Activated naive CD4-positive, alpha-beta T cell treated with anti-CD3 and anti-CD28 coated beads, Interleukin-2, amount 50 U/mL, for 24 hours (primary cell): ENCODE measurements around the gene TTC34.
"Not testable (repeated sequence)": the region's sequence is repeated elsewhere in the genome, so short reads cannot be mapped to it uniquely, and the experiment has no call there.

Experiments
- H3K27ac Mint-ChIP-seq: one replicate; pipeline ENCODE4 v1.8.0; 2021; ENCODE audit warnings: mild to moderate bottlenecking, mixed read lengths
- H3K27me3 Mint-ChIP-seq: one replicate; pipeline ENCODE4 v1.8.0; 2021; ENCODE audit warnings: mixed read lengths
- H3K36me3 Mint-ChIP-seq: one replicate; pipeline ENCODE4 v1.8.0; 2021; ENCODE audit warnings: mixed read lengths
- H3K4me1 Mint-ChIP-seq: one replicate; pipeline ENCODE4 v1.8.0; 2021; ENCODE audit warnings: mixed read lengths
- H3K4me3 Mint-ChIP-seq: one replicate; pipeline ENCODE4 v1.8.0; 2021; ENCODE audit warnings: mild to moderate bottlenecking, mixed read lengths
- H3K9me3 Mint-ChIP-seq: one replicate; pipeline ENCODE4 v1.8.0; 2021; ENCODE audit warnings: mixed read lengths

The TTC34 gene

GRCh38 chr1:2629627-2630497, 171.6 kb downstream of the TTC34 start:
- Mint-ChIP-seq H3K4me1 (peaks cover 6% of the 10 kb centered on the region), H3K27ac (no peak overlapping the region), H3K4me3 (peak overlapping the region; percentile 54), H3K9me3 (no peaks in the 10 kb centered on the region), H3K27me3 (peaks cover 28% of the 10 kb centered on the region), H3K36me3 (no peaks in the 10 kb centered on the region)

- Mint-ChIP-seq H3K27me3 (peaks cover 32% of the 10 kb centered on the region), H3K9me3 (no peaks in the 10 kb centered on the region), H3K36me3 (peaks cover 2% of the 10 kb centered on the region), H3K27ac (no peak overlapping the region), H3K4me3 (no peak overlapping the region), H3K4me1 (peaks cover 6% of the 10 kb centered on the region)
Observed at GRCh38 chr1:2628933-2629626, 172.4 kb downstream of the TTC34 start.

DNA sequence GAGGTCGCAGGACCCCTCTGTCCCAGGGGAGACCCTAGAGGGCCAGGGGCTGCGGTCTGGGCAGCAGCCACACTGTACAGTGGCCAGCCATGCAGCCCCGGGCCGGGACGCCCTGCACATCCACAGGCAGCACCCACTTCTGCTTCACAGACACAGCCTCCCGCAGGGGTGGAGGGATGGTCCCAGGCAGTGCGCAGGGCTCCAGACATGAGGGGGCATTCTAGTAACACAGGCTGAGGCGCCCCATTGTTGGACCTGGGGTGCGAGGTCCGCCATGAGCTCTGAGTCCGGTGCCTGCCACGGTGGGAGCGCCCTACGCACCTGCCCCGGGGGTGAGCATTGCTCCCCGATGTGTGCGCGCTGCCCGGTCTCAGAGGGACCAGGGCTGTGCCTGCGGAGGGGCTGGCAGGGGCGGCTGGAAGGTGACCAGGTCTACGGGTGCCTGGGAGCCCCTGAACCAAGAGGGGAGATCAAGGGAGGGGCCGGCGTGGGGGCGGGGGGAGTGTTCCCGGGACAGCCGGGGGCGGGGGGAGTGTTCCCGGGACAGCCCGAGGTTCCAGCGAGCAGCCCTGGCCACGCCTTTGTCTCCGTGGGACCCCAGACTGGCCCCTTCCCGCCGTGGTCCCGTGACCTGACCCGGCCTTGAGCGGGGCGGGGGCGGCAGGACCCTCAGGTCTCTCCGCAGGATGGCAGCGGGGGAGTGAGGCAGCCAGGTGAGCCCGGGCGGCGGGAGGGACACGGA, 173.1 kb downstream of the TTC34 start:
- Mint-ChIP-seq H3K4me1 (peaks cover 7% of the 10 kb centered on the region), H3K36me3 (peaks cover 2% of the 10 kb centered on the region), H3K9me3 (no peaks in the 10 kb centered on the region), H3K27ac (no peak overlapping the region), H3K4me3 (peak overlapping the region; percentile 30), H3K27me3 (peaks cover 32% of the 10 kb centered on the region)

- Mint-ChIP-seq H3K27ac (no peak overlapping the region), H3K27me3 (peaks cover 32% of the 10 kb centered on the region), H3K36me3 (peaks cover 2% of the 10 kb centered on the region), H3K4me1 (peaks cover 13% of the 10 kb centered on the region), H3K9me3 (no peaks in the 10 kb centered on the region), H3K4me3 (peak overlapping the region; percentile 42)
Observed at GRCh38 chr1:2627746-2628145, 173.7 kb downstream of the TTC34 start.

GRCh38 chr1:2625748-2626147, 175.7 kb downstream of the TTC34 start:
- not testable (repeated sequence) for H3K36me3 Mint-ChIP-seq
- peaks cover 26% of the 10 kb centered on the region for H3K27me3 Mint-ChIP-seq

DNA sequence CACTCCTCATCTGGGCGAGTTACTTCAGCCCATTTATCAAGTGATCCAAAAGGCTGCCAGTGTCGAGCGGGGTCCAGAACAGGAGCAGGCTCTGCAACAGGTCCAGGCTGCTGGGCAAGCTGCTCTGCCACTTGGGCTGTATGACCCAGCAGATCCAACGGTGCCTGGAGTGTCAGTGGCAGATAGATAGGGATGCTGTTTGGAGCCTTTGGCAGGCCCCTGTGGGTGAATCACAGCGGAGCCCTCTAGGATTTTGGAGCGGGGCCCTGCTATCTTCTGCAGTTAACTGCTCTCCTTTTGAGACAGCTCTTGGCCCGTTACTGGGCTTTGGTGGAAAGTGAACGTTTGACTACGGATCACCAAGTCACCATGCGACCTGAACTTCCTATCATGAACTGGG, 176.2 kb downstream of the TTC34 start:
- no peaks in the 10 kb centered on the region for H3K9me3 Mint-ChIP-seq
- H3K36me3 Mint-ChIP-seq, result peaks cover 3% of the 10 kb centered on the region
- peaks cover 23% of the 10 kb centered on the region for H3K27me3 Mint-ChIP-seq
- H3K4me3 Mint-ChIP-seq, result no peak overlapping the region
- H3K27ac Mint-ChIP-seq, result no peak overlapping the region
- peaks cover 18% of the 10 kb centered on the region for H3K4me1 Mint-ChIP-seq

More at GRCh38 chr1:2625748-2626147, 175.7 kb downstream of the TTC34 start:
- H3K9me3 Mint-ChIP-seq, H3K4me3 Mint-ChIP-seq, H3K27ac Mint-ChIP-seq: not testable (repeated sequence)
- H3K4me1 Mint-ChIP-seq, result peaks cover 18% of the 10 kb centered on the region

GRCh38 chr1:2624735-2625300, 176.7 kb downstream of the TTC34 start:
- no peak overlapping the region for H3K27ac Mint-ChIP-seq
- H3K27me3 Mint-ChIP-seq, result peaks cover 21% of the 10 kb centered on the region
- peaks cover 18% of the 10 kb centered on the region for H3K4me1 Mint-ChIP-seq

GRCh38 chr1:2623571-2624337, 177.7 kb downstream of the TTC34 start:
- Mint-ChIP-seq H3K27ac (no peak overlapping the region), H3K36me3 (peaks cover 5% of the 10 kb centered on the region), H3K27me3 (peaks cover 19% of the 10 kb centered on the region), H3K4me1 (peaks cover 15% of the 10 kb centered on the region), H3K4me3 (no peak overlapping the region), H3K9me3 (no peaks in the 10 kb centered on the region)

More at GRCh38 chr1:2624735-2625300, 176.7 kb downstream of the TTC34 start:
- Mint-ChIP-seq H3K9me3 (no peaks in the 10 kb centered on the region), H3K36me3 (peaks cover 5% of the 10 kb centered on the region), H3K4me3 (no peak overlapping the region)

GRCh38 chr1:2617971-2618470, 183.5 kb downstream of the TTC34 start:
- Mint-ChIP-seq H3K9me3 (peaks cover 7% of the 10 kb centered on the region), H3K27ac (no peak overlapping the region), H3K4me3 (no peak overlapping the region), H3K27me3 (no peaks in the 10 kb centered on the region), H3K4me1 (peaks cover 8% of the 10 kb centered on the region), H3K36me3 (peaks cover 11% of the 10 kb centered on the region)

DNA sequence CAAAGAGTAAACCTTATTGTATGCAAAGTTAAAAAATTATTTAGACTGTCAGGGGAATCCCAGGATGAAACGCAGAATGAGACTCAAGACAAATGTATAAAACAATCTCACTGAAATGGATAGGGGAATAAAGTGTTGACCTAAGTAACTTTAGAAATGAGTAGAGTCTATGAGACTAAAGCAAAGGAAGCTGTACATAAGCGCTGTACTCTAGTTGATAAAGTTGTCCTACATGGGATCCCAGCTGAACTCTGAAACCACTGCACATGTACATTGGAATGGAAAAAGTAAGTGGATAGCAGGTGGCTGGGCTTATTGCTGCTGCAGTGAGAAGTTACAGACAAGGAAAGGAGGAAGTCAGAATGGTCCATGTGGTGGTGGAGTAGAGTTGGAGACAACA, 187.3 kb downstream of the TTC34 start:
- H3K4me1 Mint-ChIP-seq, result no peaks in the 10 kb centered on the region
- H3K27me3 Mint-ChIP-seq, result no peaks in the 10 kb centered on the region
- H3K27ac Mint-ChIP-seq, result no peak overlapping the region
- no peak overlapping the region for H3K4me3 Mint-ChIP-seq
- H3K9me3 Mint-ChIP-seq, result peaks cover 7% of the 10 kb centered on the region
- H3K36me3 Mint-ChIP-seq, result peaks cover 7% of the 10 kb centered on the region

GRCh38 chr1:2612591-2613365, 188.7 kb downstream of the TTC34 start:
- no peaks in the 10 kb centered on the region for H3K4me1 Mint-ChIP-seq
- no peaks in the 10 kb centered on the region for H3K27me3 Mint-ChIP-seq
- H3K4me3 Mint-ChIP-seq, result no peak overlapping the region
- H3K27ac Mint-ChIP-seq, result peak overlapping the region; percentile 23
- peaks cover 7% of the 10 kb centered on the region for H3K9me3 Mint-ChIP-seq
- H3K36me3 Mint-ChIP-seq, result peaks cover 6% of the 10 kb centered on the region

DNA sequence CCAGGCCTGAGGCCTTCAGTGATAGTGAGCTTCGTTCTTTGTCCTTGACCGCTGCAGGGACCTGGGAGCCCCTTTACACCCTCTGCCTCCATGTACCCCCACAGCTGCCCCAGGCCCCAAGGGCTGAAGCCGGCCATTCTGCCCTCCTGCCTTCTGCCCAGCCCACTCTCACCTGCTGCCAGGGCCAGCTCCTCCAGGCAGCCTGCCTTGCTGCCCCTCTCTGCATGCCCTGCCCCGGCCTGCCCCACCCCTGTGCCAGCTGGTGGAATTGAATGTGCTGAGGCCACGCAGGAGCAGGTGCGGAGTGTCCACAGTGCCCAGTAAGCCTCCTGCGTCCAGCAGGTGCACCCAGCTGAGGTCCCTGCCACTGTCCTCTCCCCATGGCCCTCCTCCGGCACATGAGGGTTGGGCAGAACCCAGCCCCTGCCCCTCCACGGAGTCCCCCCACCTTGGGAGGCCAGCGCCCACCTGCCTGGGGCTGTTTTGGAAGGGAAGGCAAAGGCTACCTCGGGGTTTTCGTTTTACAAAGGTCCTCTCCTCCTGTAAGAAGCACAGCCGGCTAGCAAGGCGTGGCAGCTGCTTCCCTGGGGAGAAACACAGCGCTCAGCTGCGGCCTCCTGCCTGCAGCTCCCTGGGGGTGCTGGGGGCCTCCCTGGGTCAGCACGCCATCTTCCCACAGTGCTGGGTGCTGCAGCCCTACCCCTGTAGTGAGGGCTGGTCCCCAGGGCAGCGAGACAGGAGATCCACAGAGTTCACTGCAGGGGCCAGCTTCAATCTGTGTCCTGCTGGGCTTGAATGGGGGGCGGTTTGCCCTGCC, 189.7 kb downstream of the TTC34 start:
- Mint-ChIP-seq H3K36me3 (peaks cover 6% of the 10 kb centered on the region), H3K4me1 (no peaks in the 10 kb centered on the region), H3K27me3 (no peaks in the 10 kb centered on the region), H3K27ac (no peak overlapping the region), H3K4me3 (no peak overlapping the region), H3K9me3 (peaks cover 7% of the 10 kb centered on the region)

DNA sequence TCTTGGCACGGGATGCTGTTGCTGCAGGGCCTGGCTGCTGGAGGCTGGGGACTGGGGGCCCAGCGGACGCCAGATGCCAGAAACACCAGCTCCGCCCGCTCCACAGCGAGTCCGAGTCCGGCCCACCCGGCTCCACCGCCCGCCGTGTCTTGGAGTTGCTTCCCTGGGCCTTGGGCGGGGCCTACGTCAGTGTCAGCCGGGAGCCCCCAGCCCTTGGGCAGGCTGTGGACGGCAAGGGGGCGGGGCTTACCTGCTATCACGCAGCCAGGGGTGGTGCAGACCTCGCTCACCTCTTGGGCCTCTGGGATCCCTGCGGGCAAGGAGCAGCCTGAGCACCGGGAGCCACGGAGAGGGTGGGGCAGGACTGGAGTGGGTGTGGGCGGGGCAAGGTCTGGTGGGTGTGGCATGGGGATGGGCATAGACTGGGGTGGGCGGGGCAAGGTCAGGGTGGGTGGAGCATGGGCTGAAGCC, 190.4 kb downstream of the TTC34 start:
- H3K27ac Mint-ChIP-seq, result no peak overlapping the region
- H3K36me3 Mint-ChIP-seq, result peaks cover 4% of the 10 kb centered on the region

More for the DNA sequence above, 190.4 kb downstream of the TTC34 start:
- Mint-ChIP-seq H3K27me3 (no peaks in the 10 kb centered on the region), H3K4me1 (no peaks in the 10 kb centered on the region), H3K9me3 (peaks cover 7% of the 10 kb centered on the region), H3K4me3 (no peak overlapping the region)
